Measurements from ENCODE around the gene ALCAM. TPM values are rescaled to one million over a fixed set of nuclear protein-coding genes. Genes with fewer than 3 reads are reported as not detected.
"Not testable (repeated sequence)": the region's sequence is repeated elsewhere in the genome, so short reads cannot be mapped to it uniquely, and the experiment has no call there.

Gene ALCAM
- total RNA-seq, 1 experiment from 2014 or later, result 0.85 TPM

GRCh38 chr3:105394177-105394576 lies 27.5 kb downstream of the ALCAM start:
- Histone ChIP-seq H3K4me1 (no peaks in the 10 kb centered on the region), H3K36me3 (no peaks in the 10 kb centered on the region), H3K27me3 (no peaks in the 10 kb centered on the region), H3K9me3 (replicated peaks) (no peaks in the 10 kb centered on the region), H3K4me3 (no peak overlapping the region), H3K27ac (no peak overlapping the region)
- no peak for DNase-seq

DNA sequence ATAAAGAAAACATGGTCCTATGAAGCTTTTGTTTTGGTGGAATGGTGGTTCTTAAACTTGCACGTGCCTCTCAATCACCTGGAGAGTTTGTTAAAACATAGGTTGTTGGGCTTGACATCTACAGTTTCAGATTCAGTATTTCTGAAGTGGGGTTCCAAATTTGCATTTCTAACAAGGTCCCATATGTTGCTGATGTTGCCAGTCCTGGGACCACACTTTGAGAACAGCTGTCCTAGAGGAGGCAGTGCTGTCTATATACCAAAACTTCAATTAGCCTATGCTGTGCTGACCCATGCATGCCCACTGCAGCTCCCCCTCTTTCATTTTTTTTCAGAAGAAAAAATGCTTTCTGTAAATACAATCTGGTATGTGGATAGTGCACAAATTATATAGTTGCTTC lies 31.3 kb downstream of the ALCAM start:
- no peak overlapping the region for H3K27ac ChIP-seq
- H3K4me3 ChIP-seq, result no peak overlapping the region
- no peaks in the 10 kb centered on the region for H3K27me3 ChIP-seq
- no peaks in the 10 kb centered on the region for H3K9me3 ChIP-seq (replicated peaks)
- DNase-seq, result no peak
- H3K36me3 ChIP-seq, result no peaks in the 10 kb centered on the region
- H3K4me1 ChIP-seq, result no peaks in the 10 kb centered on the region

DNA sequence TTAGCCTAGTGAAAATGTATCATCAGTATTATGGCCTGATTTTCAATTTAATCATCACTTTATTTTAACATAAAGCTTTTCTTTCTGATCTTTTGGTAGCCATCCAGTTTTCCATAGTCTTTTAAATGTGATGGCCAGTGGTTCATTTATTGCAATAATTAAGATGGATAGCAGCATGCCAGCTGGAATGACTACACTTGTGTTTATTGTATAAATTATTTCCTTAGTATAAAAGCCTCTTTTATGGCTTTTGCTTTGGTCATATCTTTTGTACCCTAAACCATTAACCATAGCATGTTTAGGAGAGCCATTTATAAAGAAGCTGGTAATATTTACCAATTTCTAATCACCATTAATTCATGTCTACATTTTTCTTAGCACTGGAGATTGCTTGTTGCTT lies 31.7 kb downstream of the ALCAM start:
- no peaks in the 10 kb centered on the region for H3K36me3 ChIP-seq
- no peak overlapping the region for H3K4me3 ChIP-seq
- no peaks in the 10 kb centered on the region for H3K4me1 ChIP-seq
- H3K27me3 ChIP-seq, result no peaks in the 10 kb centered on the region
- H3K9me3 ChIP-seq (replicated peaks), result no peaks in the 10 kb centered on the region
- H3K27ac ChIP-seq, result no peak overlapping the region
- no peak for DNase-seq

- Histone ChIP-seq H3K27me3 (no peaks in the 10 kb centered on the region), H3K4me1 (no peaks in the 10 kb centered on the region), H3K4me3 (no peak overlapping the region), H3K36me3 (no peaks in the 10 kb centered on the region), H3K27ac (no peak overlapping the region), H3K9me3 (replicated peaks) (no peaks in the 10 kb centered on the region)
- no peak for DNase-seq
These were observed 32.4 kb downstream of the ALCAM start for GRCh38 chr3:105399062-105399461.

DNA sequence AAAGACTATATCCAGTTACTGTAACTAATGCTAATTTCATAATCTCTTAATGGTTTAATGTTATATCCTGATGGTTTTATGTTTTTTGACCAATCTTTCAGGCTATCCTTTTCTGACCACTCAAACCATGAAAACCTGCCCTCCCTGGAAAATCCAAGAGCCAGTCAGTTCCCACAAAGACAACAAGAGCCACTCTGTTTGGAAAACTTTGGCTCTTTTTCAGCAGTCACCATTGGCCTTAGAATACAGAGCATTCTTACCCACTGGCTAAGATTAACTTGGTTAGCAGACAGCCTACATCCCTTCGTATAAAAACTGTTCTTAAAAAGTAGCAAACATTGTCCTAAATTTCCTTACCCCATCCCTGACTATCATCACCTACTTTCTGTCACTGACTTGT lies 32.9 kb downstream of the ALCAM start:
- no peak overlapping the region for H3K27ac ChIP-seq
- no peaks in the 10 kb centered on the region for H3K9me3 ChIP-seq (replicated peaks)
- no peaks in the 10 kb centered on the region for H3K4me1 ChIP-seq
- no peaks in the 10 kb centered on the region for H3K27me3 ChIP-seq
- peak in 1 of 2 experiments; percentile 2 for DNase-seq
- no peaks in the 10 kb centered on the region for H3K36me3 ChIP-seq
- H3K4me3 ChIP-seq, result no peak overlapping the region

GRCh38 chr3:105401254-105401653 lies 34.5 kb downstream of the ALCAM start:
- no peak for DNase-seq
- Histone ChIP-seq H3K27me3 (no peaks in the 10 kb centered on the region), H3K4me3 (no peak overlapping the region), H3K4me1 (no peaks in the 10 kb centered on the region), H3K27ac (no peak overlapping the region), H3K9me3 (replicated peaks) (no peaks in the 10 kb centered on the region), H3K36me3 (no peaks in the 10 kb centered on the region)

DNA sequence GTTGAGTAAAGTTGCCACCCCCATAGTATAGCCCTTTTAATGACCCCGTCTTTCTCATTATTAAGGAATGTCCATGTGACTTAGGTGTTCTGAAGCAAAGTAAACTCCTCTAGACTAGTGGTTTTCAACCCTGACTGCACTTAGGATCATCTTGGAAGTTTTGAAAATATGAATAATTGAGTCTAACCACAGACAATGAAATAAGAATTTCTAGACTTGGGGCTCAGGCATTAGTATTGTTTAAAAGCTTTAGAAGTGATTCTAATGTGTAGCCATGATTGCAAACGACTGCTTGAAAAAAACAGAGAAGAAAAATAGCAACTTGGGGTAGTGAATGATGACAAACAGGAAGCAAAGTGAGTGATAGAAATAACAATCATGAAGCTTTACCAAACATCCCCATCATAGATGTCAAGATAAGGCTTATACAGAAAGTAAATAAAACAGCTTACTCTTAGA lies 35.0 kb downstream of the ALCAM start:
- no peaks in the 10 kb centered on the region for H3K9me3 ChIP-seq (replicated peaks)
- no peak for DNase-seq
- H3K27ac ChIP-seq, result no peak overlapping the region
- no peaks in the 10 kb centered on the region for H3K36me3 ChIP-seq
- H3K4me1 ChIP-seq, result no peaks in the 10 kb centered on the region
- no peak overlapping the region for H3K4me3 ChIP-seq
- no peaks in the 10 kb centered on the region for H3K27me3 ChIP-seq

DNA sequence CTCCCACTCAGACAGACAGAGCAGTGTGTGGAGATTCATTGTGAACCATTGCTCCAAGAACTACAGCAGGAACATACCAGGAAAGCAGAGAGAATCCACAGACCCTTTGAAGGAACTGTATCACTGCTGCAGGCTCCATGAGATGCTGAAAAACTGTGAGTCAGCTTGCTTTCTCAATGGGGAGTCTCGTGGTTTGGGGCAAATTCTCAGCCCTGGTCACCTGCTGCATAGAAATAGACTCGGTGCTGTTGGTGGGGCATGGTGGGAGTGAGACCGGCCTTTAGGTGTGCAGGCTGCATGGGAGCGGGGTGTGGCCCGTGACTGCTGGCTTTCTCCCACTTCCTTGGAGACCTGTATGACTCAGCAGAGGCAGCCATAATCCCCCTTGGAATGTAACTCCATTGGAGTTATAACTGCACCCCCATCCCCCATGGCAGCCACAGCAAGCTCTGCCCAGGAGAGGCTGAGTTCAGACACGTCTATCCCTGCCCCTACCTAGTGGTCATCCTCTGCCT lies 35.6 kb downstream of the ALCAM start:
- Histone ChIP-seq H3K9me3 (replicated peaks) (no peaks in the 10 kb centered on the region), H3K27ac (no peak overlapping the region), H3K36me3 (no peaks in the 10 kb centered on the region), H3K4me1 (no peaks in the 10 kb centered on the region), H3K4me3 (no peak overlapping the region), H3K27me3 (no peaks in the 10 kb centered on the region)
- DNase-seq, result peak in 1 of 2 experiments; percentile 4

GRCh38 chr3:105403034-105403433 lies 36.3 kb downstream of the ALCAM start:
- not testable (repeated sequence) for H3K9me3 ChIP-seq (replicated peaks); DNase-seq; H3K4me3 ChIP-seq; H3K27ac ChIP-seq; H3K4me1 ChIP-seq; H3K27me3 ChIP-seq; H3K36me3 ChIP-seq

GRCh38 chr3:105406268-105406667 lies 39.6 kb downstream of the ALCAM start:
- no peak for DNase-seq
- H3K4me1 ChIP-seq, result no peaks in the 10 kb centered on the region
- no peaks in the 10 kb centered on the region for H3K27me3 ChIP-seq
- H3K36me3 ChIP-seq, result no peaks in the 10 kb centered on the region
- no peak overlapping the region for H3K27ac ChIP-seq
- H3K4me3 ChIP-seq, result no peak overlapping the region
- H3K9me3 ChIP-seq (replicated peaks), result no peaks in the 10 kb centered on the region

- Histone ChIP-seq H3K27ac (no peak overlapping the region), H3K9me3 (replicated peaks) (no peaks in the 10 kb centered on the region), H3K4me1 (no peaks in the 10 kb centered on the region), H3K36me3 (no peaks in the 10 kb centered on the region), H3K4me3 (no peak overlapping the region), H3K27me3 (no peaks in the 10 kb centered on the region)
- DNase-seq, result no peak
These were observed 42.7 kb downstream of the ALCAM start for GRCh38 chr3:105409364-105409763.

DNA sequence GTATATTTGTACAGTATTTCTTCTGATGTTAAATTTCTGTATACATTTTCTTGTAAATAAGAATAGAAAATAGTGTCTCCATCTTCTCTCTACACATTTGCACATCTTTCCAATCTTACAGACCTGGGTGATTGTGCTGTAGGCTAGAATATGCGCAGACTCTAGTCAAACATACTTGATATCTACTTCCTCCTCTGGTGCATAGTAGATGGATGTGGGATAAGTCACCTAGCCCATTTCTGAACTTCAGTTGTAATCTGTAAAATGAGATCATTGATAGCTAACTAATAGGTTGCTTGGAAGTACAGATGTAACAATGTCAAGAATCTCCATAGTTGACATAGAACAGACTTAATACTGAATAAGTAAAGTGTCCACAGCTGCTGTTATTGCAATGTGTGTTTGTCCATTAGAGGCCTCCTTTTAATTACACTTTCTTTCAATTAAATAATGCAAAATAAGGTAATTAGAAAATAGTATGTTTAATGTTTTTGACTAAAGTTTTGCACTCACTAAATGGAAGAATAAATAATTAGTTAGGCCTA lies 46.7 kb downstream of the ALCAM start:
- Histone ChIP-seq H3K9me3 (replicated peaks) (no peaks in the 10 kb centered on the region; the same call in 1 of the 2 replicates), H3K27ac (no peak overlapping the region)

DNA sequence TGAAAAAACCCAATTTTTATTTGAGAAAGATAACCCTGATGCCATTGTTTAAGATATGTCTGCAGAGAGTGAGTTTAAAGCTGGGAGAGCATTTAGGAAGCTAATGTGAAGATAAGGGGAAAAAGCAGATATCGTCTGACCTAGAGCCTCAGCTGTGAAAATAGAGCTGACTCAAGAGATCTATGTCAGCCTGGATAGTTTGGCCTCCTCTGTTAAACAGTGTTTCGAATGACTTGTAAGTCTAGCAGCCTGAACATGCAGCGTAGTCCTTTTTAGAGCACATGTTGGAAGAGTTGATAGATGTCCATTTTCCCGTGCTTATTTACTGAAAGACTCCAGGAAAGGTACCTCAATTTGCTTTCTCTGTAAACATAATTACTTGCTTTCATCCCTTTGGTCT lies 48.1 kb downstream of the ALCAM start:
- Histone ChIP-seq H3K9me3 (replicated peaks) (no peaks in the 10 kb centered on the region; the same call in 1 of the 2 replicates), H3K27ac (no peak overlapping the region), H3K36me3 (no peaks in the 10 kb centered on the region), H3K4me1 (no peaks in the 10 kb centered on the region), H3K27me3 (no peaks in the 10 kb centered on the region), H3K4me3 (no peak overlapping the region)
- no peak for DNase-seq

More for the DNA sequence above, 46.7 kb downstream of the ALCAM start:
- H3K4me3 ChIP-seq, result no peak overlapping the region
- no peaks in the 10 kb centered on the region for H3K36me3 ChIP-seq
- no peaks in the 10 kb centered on the region for H3K4me1 ChIP-seq
- no peaks in the 10 kb centered on the region for H3K27me3 ChIP-seq
- DNase-seq, result no peak

DNA sequence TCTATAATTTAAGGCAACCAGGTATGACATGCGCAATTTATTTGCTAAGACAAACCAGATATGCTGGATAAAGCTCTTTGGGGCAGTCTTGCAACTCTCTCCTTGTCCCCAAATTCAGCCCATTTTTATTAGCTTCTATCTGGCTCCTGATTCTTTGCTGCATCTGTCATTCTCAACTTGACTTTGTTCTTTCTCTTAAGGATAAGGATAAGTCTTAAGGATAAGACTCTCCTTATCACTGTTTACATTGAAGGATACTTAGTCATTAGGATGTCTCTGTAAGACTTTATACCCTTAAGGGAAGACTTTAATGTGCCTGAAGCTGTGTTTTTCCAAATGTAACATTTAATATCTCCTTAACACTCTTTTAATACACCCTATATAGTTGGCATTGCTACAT lies 49.2 kb downstream of the ALCAM start:
- Histone ChIP-seq H3K36me3 (no peaks in the 10 kb centered on the region), H3K27me3 (no peaks in the 10 kb centered on the region), H3K27ac (no peak overlapping the region), H3K4me1 (no peaks in the 10 kb centered on the region), H3K4me3 (no peak overlapping the region), H3K9me3 (replicated peaks) (no peaks in the 10 kb centered on the region; the same call in 1 of the 2 replicates)
- DNase-seq, result no peak

DNA sequence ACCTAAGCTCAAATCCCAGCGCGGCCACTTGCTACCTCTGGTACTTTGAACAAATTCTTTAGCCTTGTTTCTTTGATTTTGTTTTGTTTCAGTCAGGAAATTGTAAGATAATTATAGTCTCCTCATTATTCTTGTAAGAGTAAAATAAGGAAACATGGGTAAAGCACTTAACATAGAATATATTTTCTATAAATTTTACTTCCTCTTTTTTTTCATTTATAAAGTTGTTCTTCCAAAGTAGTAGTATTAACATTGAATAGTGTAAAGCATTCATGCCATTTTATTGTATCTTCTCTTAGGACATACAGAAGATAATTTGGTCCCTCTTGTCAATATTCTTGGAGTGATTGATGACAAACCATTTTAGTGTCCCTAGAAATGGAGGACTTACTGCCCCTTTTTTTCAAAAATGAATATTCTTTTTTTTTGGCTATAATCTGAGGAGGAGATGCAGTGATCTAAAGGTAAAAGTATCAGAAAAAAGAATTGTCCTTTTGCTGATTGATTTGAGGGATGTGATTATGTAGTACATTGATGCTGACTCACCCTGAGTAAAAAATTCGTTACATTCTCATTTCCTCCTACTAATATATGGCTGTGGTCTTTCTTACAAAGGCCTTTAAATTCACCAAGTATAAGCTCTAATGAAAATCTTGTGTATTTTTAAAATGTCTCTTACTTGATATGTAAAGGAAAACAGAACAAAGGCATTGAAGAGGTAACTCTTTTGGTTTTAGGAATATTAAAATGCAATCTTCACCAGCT lies 51.0 kb downstream of the ALCAM start:
- no peaks in the 10 kb centered on the region for H3K4me1 ChIP-seq
- no peaks in the 10 kb centered on the region for H3K36me3 ChIP-seq
- no peak for DNase-seq
- no peak overlapping the region for H3K4me3 ChIP-seq
- H3K9me3 ChIP-seq (replicated peaks), result no peaks in the 10 kb centered on the region; the same call in 1 of the 2 replicates
- no peak overlapping the region for H3K27ac ChIP-seq
- H3K27me3 ChIP-seq, result no peaks in the 10 kb centered on the region

Measured in SJCRH30 (cell line).